Breast epithelium (tissue), 4 donors: ENCODE measurements around the gene CD72. TPM values are rescaled to one million over a fixed set of nuclear protein-coding genes. Genes with fewer than 3 reads are reported as not detected.

Experiments used
- DNase-seq, 2 donors: peaks; one replicate each; pipeline ENCODE4 v3.0.0-alpha.2; 2019; ENCODE audit warnings: low spot score in 2 of 2
- H3K27ac ChIP-seq, 2 donors: fragments of 200-600 bp; sonication (generic) in 1 of 2; one replicate each; pipeline ENCODE4 v1.5.1; 2016 to 2019; ENCODE audit warnings: mild to moderate bottlenecking in 1 of 2
- H3K27me3 ChIP-seq, 2 donors: fragments of 200-600 bp; sonication (generic) in 1 of 2; one replicate each; pipeline versions ENCODE4 v1.5.1 to v1.6.0; 2017 to 2019; ENCODE audit warnings: control low read depth in 1 of 2, mild to moderate bottlenecking in 1 of 2
- H3K36me3 ChIP-seq: fragments of 200-600 bp; one replicate; pipeline ENCODE4 v1.5.1; 2019
- H3K4me1 ChIP-seq, 2 donors: fragments of 200-600 bp; sonication (generic); one replicate each; pipeline ENCODE4 v1.5.1; 2016 to 2019; ENCODE audit warnings: control low read depth in 1 of 2
- H3K4me3 ChIP-seq, 3 donors: fragments of 200-600 bp; sonication (generic); 1 replicate in 2 of 3; 2 replicates in 1 of 3; pipeline ENCODE4 v1.5.1; 2016 to 2019; ENCODE audit warnings: mild to moderate bottlenecking in 3 of 3, moderate library complexity in 2 of 3
- H3K9me3 ChIP-seq, 2 donors: fragments of 200-600 bp; sonication (generic) in 1 of 2; one replicate each; pipeline ENCODE4 v1.5.1; 2016 to 2019; ENCODE audit warnings: control low read depth in 1 of 2
- POLR2A ChIP-seq: fragments of 450-650 bp; IDR thresholded peaks from one replicate; pipeline ENCODE4 v1.6.1; 2016; ENCODE audit warnings: antibody characterized with exemption, mild to moderate bottlenecking, moderate library complexity
- POLR2AphosphoS5 ChIP-seq, 3 donors: sonication (generic); formaldehyde crosslinking; IDR thresholded peaks; one replicate each; pipeline ENCODE4 v1.6.1; 2017; ENCODE audit warnings: antibody characterized with exemption in 3 of 3
- intact Hi-C: fragments of 100-400 bp; cut with DNase I; formaldehyde crosslinking; loops from one replicate; pipeline ENCODE4 v1.15.1; 2023; ENCODE audit warnings: low total_unique reads
- total RNA-seq, 3 donors: library from RNA; depleted of rRNA; stranded (reverse); fragments of >200 nt; gene quantifications; one replicate each; pipeline ENCODE4 v1.1.0, GENCODE V29; 2016
- TF ChIP-seq, protein P1 (sequence below), 3 donors: fragments of 450-650 bp; IDR thresholded peaks; one replicate each; pipeline ENCODE4 v1.5.1; 2016 to 2017; ENCODE audit warnings: antibody characterized with exemption in 3 of 3, mild to moderate bottlenecking in 3 of 3, moderate library complexity in 3 of 3

CD72 gene
- total RNA-seq, 3 donors from 2014 or later = 3.6 to 6.4 (median 5.1) TPM

DNA sequence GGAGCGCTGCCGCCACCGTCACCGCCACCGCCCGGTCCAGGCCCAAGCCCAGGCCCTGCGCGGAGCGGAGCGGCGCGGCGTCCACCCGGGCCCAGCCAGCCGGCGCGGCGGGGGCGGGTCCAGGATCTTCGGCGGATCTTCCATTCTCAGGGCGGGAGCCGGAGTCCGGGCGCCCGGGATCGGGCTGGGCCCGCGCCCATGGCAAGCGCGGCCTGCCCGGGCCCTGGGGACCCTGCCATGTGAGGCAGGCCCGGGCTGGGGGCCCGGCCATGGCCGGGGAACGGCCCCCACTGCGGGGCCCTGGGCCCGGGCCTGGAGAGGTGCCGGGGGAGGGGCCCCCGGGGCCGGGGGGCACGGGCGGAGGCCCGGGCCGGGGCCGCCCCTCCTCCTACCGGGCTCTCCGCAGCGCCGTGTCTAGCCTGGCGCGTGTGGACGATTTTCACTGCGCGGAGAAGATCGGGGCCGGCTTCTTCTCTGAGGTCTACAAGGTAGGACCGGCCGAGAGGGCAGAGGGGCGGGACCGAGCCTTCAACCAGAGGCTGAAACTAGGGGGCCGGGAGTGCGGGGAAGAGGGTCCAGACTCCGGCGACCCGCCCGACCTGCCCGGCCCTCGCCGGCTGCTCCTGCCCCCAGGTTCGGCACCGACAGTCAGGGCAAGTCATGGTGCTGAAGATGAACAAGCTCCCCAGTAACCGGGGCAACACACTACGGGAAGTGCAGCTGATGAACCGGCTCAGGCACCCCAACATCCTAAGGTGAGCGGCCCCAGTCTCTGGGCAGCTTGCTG is 12.7 kb downstream of the CD72 start:
- peak overlapping the region; percentile 87 to 91 for H3K27ac ChIP-seq
- peak in 1 of 2 donors; percentile 27 for DNase-seq
- intact Hi-C loops = loop anchor here (5.0 kb wide), 1 partner anchor 47 kb away; the partner anchor contains the start of gene SIT1

DNA sequence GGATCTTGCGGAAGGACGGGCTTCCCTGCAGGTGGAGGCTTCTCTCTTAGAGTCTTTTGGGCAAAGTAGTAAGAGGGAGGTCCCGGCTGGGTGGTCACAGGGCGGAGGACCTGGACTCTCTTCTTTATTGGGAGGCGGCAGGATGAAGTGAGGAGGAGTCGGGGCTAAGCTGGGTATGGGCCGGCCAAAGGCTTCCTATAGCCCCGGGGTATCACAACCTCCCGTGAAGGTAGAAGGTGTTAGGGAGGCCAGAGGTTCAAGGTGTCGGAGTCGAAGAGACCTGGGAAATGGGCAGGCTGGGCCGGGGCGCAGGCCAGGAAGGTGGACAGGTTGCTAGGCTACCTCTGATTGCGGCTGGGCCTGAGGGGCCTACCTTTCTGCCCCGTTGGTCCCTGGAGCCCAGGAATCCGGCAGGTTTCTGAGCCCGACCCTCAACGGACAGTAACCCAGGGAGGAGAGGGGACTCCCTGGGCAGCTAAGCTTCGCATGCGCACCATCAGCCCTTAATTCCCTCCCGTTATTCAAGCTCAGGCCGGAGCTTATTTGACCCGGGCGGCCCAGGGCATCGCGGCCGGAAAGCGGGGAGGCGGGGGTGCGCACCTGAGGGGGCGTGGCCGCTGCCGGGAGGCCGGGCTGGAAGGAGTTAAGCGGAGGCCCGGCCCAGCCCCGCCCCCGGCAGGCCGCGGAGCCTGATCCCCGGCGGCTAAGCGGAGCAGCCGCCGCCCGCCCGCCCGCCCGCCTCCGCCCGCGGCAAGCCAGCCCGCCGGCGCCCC is 13.4 kb downstream of the CD72 start, which contains the start of gene TESK1:
TSS of gene TESK1 (plus strand) at position 685 of the 773 bp plus-strand sequence. CDS start 358 bp downstream, outside the sequence.
- peak within 1 kb of the TSS; percentile 87 to 91 for H3K27ac ChIP-seq
- intact Hi-C loops = loop anchor here (5.0 kb wide), 1 partner anchor 48 kb away; the partner anchor contains the start of gene SIT1
- H3K4me3 ChIP-seq = peak within 1 kb of the TSS; percentile 65 to 83 (median 77)
- H3K9me3 ChIP-seq = no peaks in the 10 kb centered on the region
- peak; percentile 61 to 76 for DNase-seq
- H3K27me3 ChIP-seq = no peaks in the 10 kb centered on the region
- peaks cover 5 to 10% of the 10 kb centered on the region in 2 donors for H3K4me1 ChIP-seq
- TF ChIP-seq POLR2AphosphoS5 (IDR thresholded peaks at IDR 0.05) (peak in 1 of 3 donors; percentile 33), POLR2A (no peak)
- TF ChIP-seq, protein P1, sequence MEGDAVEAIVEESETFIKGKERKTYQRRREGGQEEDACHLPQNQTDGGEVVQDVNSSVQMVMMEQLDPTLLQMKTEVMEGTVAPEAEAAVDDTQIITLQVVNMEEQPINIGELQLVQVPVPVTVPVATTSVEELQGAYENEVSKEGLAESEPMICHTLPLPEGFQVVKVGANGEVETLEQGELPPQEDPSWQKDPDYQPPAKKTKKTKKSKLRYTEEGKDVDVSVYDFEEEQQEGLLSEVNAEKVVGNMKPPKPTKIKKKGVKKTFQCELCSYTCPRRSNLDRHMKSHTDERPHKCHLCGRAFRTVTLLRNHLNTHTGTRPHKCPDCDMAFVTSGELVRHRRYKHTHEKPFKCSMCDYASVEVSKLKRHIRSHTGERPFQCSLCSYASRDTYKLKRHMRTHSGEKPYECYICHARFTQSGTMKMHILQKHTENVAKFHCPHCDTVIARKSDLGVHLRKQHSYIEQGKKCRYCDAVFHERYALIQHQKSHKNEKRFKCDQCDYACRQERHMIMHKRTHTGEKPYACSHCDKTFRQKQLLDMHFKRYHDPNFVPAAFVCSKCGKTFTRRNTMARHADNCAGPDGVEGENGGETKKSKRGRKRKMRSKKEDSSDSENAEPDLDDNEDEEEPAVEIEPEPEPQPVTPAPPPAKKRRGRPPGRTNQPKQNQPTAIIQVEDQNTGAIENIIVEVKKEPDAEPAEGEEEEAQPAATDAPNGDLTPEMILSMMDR (IDR thresholded peaks at IDR 0.05) = no peak
- H3K36me3 ChIP-seq = peaks cover 9% of the 10 kb centered on the region

More for the DNA sequence above, 12.7 kb downstream of the CD72 start:
- H3K4me3 ChIP-seq = peak overlapping the region; percentile 65 to 83 (median 77)
- H3K9me3 ChIP-seq = no peaks in the 10 kb centered on the region
- TF ChIP-seq, protein P1 (IDR thresholded peaks at IDR 0.05) = no peak
- TF ChIP-seq POLR2A (no peak), POLR2AphosphoS5 (IDR thresholded peaks at IDR 0.05) (no peak)
- no peaks in the 10 kb centered on the region for H3K27me3 ChIP-seq
- H3K4me1 ChIP-seq = peaks cover 5 to 10% of the 10 kb centered on the region in 2 donors
- H3K36me3 ChIP-seq = peaks cover 9% of the 10 kb centered on the region

DNA sequence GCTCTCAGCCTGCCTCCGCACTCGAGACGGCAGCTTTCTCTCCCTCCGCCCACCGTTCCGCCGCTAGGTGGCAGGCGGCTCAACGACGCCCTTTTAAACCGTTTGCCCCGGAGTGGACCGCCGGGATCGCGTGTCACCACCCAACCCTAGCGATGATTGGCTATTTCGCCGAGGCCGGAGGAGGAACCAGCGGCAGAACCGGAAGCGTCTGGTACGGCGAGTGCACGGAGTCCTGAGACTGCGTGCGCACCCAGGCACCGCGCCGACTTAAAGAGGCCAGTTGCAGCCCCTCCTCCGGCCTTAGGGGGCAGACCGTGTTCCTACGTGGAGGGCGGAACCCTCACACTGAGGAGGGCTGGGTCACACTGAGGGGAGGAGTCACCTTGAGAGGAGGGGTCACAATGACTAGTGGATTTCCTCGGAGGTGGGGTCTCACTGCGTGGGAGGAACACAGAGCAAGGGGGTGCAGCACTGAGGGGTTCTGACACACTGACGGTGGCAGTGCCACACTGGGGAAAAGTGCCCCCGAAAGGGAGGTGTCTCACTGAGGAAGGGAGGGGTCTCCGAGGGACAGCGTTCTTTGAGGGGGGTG is 14.1 kb downstream of the CD72 start:
- Histone ChIP-seq H3K9me3 (no peaks in the 10 kb centered on the region), H3K36me3 (peaks cover 5% of the 10 kb centered on the region), H3K27ac (peak overlapping the region; percentile 87 to 91), H3K27me3 (no peaks in the 10 kb centered on the region), H3K4me1 (peaks cover 5 to 10% of the 10 kb centered on the region in 2 donors), H3K4me3 (peak overlapping the region; percentile 65 to 83 (median 77))
- TF ChIP-seq, protein P1 (IDR thresholded peaks at IDR 0.05) = peak; percentile 97 to 99 (median 97)
- TF ChIP-seq POLR2A (peak; percentile 11), POLR2AphosphoS5 (IDR thresholded peaks at IDR 0.05) (peak; percentile 52 to 88 (median 86))
- intact Hi-C loops = no loop called here
- DNase-seq = peak; percentile 99 to 100

DNA sequence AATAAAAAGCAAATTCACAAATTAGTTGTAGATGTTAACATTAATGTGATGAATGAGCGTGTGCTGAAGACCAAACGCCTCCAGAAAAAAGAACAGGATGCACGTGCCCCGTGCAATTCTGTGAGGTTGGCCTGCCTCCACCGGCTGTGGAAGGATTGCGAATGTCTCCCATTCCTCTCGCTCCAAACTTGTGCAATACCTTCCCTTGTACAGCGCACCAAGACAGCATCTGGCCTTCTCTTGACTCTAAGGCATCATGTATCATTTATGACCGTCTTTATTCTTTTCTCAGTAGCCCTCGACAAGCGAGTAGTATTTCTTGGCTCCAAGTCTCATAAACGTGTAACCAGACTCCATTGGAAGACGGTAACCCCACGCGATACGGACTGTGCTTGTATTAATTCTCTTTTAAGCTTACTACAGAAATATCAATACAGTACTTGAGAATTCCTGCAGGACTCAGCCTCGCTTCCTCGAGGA is 14.7 kb downstream of the CD72 start:
- Histone ChIP-seq H3K4me3 (peak overlapping the region; percentile 65 to 83 (median 77)), H3K27me3 (no peaks in the 10 kb centered on the region), H3K27ac (peak overlapping the region; percentile 87 to 91), H3K4me1 (peaks cover 5 to 10% of the 10 kb centered on the region in 2 donors), H3K36me3 (no peaks in the 10 kb centered on the region), H3K9me3 (no peaks in the 10 kb centered on the region)
- TF ChIP-seq, protein P1 (IDR thresholded peaks at IDR 0.05) = no peak
- TF ChIP-seq POLR2AphosphoS5 (IDR thresholded peaks at IDR 0.05) = peak in 2 of 3 donors; percentile 71 to 86
- intact Hi-C loops = no loop called here
- peak in 1 of 2 donors; percentile 67 for DNase-seq
